Measurements from ENCODE around the gene CALM1. TPM values are rescaled to one million over a fixed set of nuclear protein-coding genes. Genes with fewer than 3 reads are reported as not detected.

Gene CALM1
- total and polyA plus RNA-seq, 2 experiments from 2014 or later, result 74.6 to 236 TPM

DNA sequence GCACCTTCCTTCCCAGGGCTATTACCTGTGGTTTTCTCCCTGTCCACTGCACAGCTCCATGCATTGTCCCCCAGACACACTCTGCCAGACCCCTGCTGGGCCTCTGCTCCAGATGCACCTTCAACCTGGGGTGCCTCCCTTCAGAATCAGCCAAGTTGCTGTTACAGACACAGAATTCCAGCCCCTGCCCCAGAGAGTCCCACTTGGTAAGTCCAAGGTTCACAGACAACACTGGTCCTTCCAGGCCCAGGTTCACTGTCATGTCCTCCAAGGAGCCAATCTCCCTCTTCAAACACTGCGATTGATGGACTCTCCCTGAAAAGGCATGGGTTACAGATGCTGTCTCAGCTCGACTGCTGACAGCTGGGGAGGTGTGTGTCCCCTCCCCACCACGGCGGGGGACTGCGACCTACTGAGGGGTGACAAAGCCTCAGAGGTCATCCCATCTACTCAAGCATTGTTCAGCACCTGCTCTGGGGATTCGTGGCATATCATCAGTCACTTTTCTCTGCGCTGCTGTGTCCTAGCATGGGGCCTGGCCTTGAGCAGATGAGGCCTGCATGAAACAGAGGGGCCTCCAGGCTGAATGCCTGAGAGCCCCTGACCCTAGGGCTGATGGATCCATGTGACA, 24.3 kb downstream of the CALM1 start:
- no peaks in the 10 kb centered on the region for H3K36me3 ChIP-seq
- TF ChIP-seq, protein P1, sequence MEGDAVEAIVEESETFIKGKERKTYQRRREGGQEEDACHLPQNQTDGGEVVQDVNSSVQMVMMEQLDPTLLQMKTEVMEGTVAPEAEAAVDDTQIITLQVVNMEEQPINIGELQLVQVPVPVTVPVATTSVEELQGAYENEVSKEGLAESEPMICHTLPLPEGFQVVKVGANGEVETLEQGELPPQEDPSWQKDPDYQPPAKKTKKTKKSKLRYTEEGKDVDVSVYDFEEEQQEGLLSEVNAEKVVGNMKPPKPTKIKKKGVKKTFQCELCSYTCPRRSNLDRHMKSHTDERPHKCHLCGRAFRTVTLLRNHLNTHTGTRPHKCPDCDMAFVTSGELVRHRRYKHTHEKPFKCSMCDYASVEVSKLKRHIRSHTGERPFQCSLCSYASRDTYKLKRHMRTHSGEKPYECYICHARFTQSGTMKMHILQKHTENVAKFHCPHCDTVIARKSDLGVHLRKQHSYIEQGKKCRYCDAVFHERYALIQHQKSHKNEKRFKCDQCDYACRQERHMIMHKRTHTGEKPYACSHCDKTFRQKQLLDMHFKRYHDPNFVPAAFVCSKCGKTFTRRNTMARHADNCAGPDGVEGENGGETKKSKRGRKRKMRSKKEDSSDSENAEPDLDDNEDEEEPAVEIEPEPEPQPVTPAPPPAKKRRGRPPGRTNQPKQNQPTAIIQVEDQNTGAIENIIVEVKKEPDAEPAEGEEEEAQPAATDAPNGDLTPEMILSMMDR (IDR thresholded peaks at IDR 0.05; ENCODE audit: low read depth, low read length), result no peak

DNA sequence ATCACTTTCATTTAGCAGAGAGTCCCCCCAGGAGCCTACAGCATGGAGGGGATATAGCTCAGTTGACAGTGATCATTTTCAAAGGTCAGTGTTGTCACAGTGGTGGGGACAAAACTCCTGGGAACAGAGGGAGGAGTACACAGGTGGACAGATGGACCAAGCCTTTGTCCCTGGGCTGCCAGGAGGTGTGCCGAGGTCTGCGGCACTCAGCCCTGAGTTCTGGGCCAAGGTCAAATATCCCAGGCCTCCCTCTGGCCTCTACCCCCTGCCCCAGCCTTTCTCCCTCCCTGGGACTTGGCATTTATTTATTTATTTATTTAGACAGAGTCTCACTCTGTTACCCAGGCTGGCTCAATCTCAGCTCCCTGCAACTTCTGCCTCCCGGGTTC, 24.8 kb downstream of the CALM1 start:
- no peaks in the 10 kb centered on the region for H3K36me3 ChIP-seq

More for the DNA sequence above, 24.3 kb downstream of the CALM1 start:
- no peaks in the 10 kb centered on the region for H3K27me3 ChIP-seq
- H3K4me1 ChIP-seq (ENCODE audit: low read depth), result no peaks in the 10 kb centered on the region
- no peak for DNase-seq (ENCODE audit: low read depth in 1 of 2, low spot score in 1 of 2)
- no peaks in the 10 kb centered on the region for H3K9me3 ChIP-seq (ENCODE audit: low read depth)
- H3K4me3 ChIP-seq, result no peak overlapping the region
- H3K27ac ChIP-seq, result no peak overlapping the region

DNA sequence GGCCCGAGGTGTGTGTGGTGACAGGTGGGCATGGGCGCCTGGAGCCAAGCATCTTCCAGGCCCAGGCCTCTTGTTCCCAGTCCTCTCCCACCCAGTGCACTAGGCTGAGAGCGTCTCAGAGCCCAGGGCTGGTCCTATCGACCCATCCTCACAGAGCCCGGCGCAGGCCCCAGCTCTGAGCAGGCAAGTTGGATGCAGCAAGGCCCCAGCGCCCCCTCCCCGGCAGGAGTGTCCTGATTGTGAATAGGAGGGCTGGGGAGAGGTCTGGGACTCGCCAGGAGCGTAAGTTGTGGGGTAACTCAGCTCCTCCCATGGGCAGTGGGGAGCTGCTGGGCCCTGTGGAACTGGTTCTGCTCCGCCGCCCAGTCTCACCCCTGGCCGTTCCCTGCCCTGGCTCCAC, 26.3 kb downstream of the CALM1 start:
- no peak overlapping the region for H3K27ac ChIP-seq
- no peak overlapping the region for H3K4me3 ChIP-seq
- no peaks in the 10 kb centered on the region for H3K9me3 ChIP-seq (ENCODE audit: low read depth)
- no peaks in the 10 kb centered on the region for H3K4me1 ChIP-seq (ENCODE audit: low read depth)
- DNase-seq (ENCODE audit: low read depth in 1 of 2, low spot score in 1 of 2), result no peak
- TF ChIP-seq, protein P1 (IDR thresholded peaks at IDR 0.05; ENCODE audit: low read depth, low read length), result no peak
- no peaks in the 10 kb centered on the region for H3K36me3 ChIP-seq
- peaks cover 4% of the 10 kb centered on the region for H3K27me3 ChIP-seq

More for the DNA sequence above, 24.8 kb downstream of the CALM1 start:
- H3K27me3 ChIP-seq, result no peaks in the 10 kb centered on the region
- TF ChIP-seq, protein P1 (IDR thresholded peaks at IDR 0.05; ENCODE audit: low read depth, low read length), result no peak
- H3K4me1 ChIP-seq (ENCODE audit: low read depth), result no peaks in the 10 kb centered on the region
- H3K4me3 ChIP-seq, result no peak overlapping the region
- H3K9me3 ChIP-seq (ENCODE audit: low read depth), result no peaks in the 10 kb centered on the region
- DNase-seq (ENCODE audit: low read depth in 1 of 2, low spot score in 1 of 2), result no peak
- no peak overlapping the region for H3K27ac ChIP-seq

DNA sequence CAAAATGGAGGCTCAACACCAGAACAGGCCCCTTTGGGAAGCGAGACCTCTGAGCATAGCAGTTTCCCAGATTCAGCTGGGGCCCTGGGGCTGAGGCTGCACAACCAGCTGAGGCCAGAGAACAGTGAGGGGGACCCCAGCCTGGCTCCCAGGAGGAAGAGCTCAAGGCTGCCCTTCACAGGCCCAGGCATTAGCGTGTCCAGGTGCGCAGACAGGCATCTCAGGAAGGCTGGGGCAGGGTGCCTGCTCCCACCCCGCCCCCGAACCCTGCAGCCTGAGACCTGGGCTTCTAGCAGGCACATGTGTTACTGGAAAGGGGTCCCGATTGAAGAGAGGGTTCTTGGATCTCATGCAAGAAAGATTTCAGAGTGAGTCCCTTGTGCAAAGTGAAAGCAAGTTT, 27.2 kb downstream of the CALM1 start:
- TF ChIP-seq, protein P1 (IDR thresholded peaks at IDR 0.05; ENCODE audit: low read depth, low read length), result no peak
- H3K36me3 ChIP-seq, result no peaks in the 10 kb centered on the region
- no peak for DNase-seq (ENCODE audit: low read depth in 1 of 2, low spot score in 1 of 2)
- H3K27me3 ChIP-seq, result peaks cover 6% of the 10 kb centered on the region
- H3K27ac ChIP-seq, result no peak overlapping the region
- no peaks in the 10 kb centered on the region for H3K4me1 ChIP-seq (ENCODE audit: low read depth)
- no peak overlapping the region for H3K4me3 ChIP-seq
- H3K9me3 ChIP-seq (ENCODE audit: low read depth), result no peaks in the 10 kb centered on the region

DNA sequence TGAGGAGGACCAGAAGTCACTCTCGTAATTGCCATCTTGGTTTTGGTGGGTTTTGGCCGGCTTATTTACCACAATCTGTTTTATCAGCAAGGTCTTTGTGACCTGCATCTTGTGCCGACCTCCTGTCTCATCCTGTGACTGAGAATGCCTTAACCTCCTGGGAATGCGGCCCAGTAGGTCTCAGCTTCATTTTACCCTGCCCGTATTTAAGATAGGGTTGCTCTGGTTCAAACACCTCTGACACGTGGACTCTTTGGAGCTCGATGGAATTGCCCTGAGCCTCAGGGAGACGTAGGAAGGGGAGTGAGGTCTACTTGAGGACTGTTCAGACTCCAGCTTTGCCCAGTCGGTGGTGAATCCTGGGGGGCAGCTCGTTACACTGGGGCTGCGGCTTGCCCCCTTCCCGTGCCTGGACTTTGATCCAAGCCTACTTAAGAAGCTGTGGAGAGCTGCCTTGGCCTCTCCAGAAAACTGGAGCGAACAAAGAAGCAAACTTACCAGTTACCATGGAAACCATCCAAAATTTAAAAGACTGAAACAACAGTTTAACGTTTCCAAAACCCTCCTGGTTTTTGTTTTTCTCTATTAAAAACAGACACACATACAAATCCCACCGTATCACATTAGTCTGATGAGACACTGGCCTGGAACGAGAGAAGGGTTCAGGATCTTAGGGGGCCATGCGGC, 28.0 kb downstream of the CALM1 start:
- no peaks in the 10 kb centered on the region for H3K36me3 ChIP-seq
- no peaks in the 10 kb centered on the region for H3K4me1 ChIP-seq (ENCODE audit: low read depth)
- H3K9me3 ChIP-seq (ENCODE audit: low read depth), result no peaks in the 10 kb centered on the region
- TF ChIP-seq, protein P1 (IDR thresholded peaks at IDR 0.05; ENCODE audit: low read depth, low read length), result no peak
- H3K27ac ChIP-seq, result no peak overlapping the region
- H3K27me3 ChIP-seq, result peaks cover 6% of the 10 kb centered on the region
- H3K4me3 ChIP-seq, result no peak overlapping the region
- DNase-seq (ENCODE audit: low read depth in 1 of 2, low spot score in 1 of 2), result no peak

Measured in cardiac muscle cell (in vitro differentiated cells and primary cell).